NCI-H128 (cell line): ENCODE data around the gene FITM1.

ENCODE experiments used
- DNase-seq: peaks from one replicate; lab custom pipeline; 2025; ENCODE audit not compliant: unreplicated experiment; lab: John Stamatoyannopoulos, UW

FITM1 gene

GRCh38 chr14:24137529-24138395, 7.3 kb downstream of the FITM1 start:
- no peak for DNase-seq

DNA sequence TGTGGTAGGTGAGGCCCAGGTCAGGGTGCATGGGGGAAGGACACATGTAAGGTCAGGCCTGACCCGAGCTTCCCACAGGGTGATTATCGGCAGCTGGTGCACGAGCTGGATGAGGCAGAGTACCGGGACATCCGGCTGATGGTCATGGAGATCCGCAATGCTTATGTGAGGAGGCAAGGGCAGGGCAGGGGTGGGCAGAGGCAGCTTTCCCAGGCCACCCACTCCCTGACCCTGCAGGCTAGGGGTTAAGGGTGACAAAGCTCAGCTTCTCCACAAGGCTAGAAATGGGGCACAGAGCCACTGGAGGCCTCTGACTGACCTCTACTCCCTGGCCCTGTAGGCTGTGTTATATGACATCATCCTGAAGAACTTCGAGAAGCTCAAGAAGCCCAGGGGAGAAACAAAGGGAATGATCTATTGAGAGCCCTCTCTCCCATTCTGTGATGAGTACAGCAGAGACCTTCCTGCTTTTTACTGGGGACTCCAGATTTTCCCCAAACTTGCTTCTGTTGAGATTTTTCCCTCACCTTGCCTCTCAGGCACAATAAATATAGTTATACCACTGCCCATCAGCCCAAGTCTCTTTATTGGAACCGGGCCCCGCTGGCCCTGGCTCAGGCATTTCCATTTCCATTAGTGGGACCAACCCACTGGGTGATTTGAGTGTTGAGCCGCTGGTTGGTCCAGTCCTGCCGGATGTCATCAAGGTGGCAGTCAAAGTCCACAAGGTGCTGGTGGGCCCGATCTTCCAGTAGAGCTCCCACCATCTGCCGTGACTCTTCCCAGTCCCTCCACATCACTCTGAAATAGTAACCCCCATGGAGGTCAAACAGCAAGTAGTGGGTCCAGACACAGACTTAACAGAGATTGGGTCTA, 8.2 kb downstream of the FITM1 start:
- DNase-seq, result no peak

- DNase-seq, result no peak
Observed at GRCh38 chr14:24139272-24139934, 8.9 kb downstream of the FITM1 start.

- DNase-seq, result peak; percentile 100
Observed at GRCh38 chr14:24141097-24141880, 10.8 kb downstream of the FITM1 start, which contains the start of gene EMC9. Gene EMC9, minus strand, starts transcription at chr14:24141591. Its CDS starts 287 bp downstream, at chr14:24141304.

DNA sequence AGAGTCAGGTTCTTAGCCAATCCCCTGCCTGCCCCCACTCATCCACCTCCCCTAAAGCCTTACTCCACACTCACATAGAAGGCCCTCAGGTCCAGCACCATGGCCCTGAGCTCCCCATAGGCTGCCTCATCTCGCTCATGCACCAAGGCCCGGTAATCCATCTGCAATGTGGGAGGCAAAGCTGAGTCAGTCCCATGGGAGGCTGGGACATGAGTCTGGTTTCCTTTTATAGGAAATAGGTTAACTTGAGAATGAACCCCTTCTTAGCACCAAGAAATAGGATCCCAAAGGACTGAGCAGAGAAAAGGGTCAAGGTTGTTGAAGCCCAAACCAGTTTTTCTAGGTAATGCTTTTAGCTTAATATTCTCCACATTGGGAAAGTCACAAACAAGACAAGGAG, 13.1 kb downstream of the FITM1 start:
- DNase-seq, result no peak

- DNase-seq, result no peak
Observed at GRCh38 chr14:24144451-24144850, 14.0 kb downstream of the FITM1 start.

DNA sequence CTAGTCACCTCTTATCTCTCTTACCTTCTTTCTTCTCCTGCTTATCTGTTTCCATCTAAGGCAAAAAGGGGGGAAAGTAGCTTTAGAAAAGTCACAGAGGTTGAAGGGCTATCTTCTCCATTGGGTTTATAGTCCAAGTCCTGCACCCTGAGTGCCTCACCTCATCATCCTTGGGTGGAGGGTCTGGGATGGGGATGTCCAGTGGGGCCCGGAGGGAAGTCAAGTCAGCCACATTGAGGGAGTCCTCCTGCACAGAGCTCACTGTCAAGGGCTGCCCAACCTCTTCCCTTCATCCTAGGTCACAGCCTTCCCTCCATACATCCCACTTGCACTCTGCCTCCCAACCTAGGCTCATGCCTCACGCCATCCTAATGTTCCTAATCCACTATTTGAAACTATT, 14.8 kb downstream of the FITM1 start:
- no peak for DNase-seq

GRCh38 chr14:24145690-24146452, 15.4 kb downstream of the FITM1 start:
- DNase-seq, result no peak

DNA sequence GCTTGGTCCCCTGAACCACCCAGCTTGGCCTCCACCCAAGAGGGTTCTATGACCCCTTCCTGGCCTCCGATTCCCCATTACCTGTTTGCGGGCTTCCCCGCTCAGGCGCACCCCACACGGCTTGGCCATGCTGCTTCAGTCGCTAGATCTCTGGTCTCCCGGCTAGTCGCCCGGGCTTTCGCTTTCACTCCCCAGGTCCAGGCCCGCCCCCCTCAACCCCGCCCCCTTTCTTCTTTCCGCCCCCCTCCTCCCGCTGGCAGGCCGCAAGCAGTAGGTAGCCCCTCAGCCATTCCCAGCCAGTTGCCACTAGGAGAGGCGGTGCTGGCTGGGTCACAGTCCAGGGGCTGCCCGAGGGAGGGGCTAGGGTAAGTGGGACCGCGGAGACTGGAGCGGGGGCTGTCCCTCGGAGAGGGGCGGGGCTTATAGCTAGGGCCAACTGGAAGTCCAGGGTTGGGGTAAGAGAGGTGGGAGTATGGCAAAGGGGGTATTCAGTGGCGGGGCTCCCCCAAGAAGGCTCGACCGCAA, 16.1 kb downstream of the FITM1 start, which contains the start of gene PSME2:
TSS of gene PSME2 (minus strand) at position 158 of the 525 bp plus-strand sequence. CDS start at position 129, 29 bp downstream.
- DNase-seq, result peak; percentile 91

DNA sequence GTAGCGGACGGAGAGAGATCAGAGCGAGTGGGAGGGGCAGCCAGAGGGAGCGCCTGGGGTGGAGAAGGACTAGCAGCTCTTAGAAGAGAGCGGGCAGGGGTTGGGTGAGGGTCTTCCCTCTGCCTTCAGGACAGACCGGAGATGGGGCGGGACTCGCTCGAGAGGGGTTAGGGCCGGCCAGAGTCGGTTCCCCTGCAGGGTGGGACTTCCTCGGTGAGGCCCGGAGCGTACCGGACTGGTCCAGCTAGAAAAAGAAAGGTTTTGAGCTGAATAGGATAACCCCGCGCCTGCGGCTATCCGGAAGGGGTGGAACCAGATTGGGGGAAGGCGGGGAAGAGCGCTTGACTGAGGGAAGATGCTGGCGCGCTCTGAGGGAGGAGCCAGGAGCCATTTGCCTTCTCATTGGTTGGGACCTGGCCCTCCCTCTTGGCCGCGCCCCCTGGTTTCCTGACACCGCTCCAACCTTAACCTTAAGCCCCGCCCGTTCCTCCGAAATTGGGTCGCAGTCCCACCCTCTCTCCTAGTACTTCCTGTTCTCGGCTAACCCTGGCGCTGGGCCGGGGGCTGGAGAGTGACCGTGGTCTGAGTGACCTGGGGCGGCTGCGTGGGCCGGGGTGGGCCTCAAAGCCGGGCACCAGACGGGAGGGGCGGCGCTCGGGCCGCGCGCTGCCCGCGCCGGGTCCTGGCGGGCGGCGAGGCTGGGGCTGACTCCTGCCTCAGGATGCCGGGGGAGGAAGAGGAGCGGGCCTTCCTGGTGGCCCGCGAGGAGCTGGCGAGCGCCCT, 16.7 kb downstream of the FITM1 start, which contains the start of gene RNF31:
TSS of gene RNF31 (plus strand) at position 521 of the 783 bp plus-strand sequence. CDS start at position 722, 201 bp downstream.
- DNase-seq, result peak; percentile 96

DNA sequence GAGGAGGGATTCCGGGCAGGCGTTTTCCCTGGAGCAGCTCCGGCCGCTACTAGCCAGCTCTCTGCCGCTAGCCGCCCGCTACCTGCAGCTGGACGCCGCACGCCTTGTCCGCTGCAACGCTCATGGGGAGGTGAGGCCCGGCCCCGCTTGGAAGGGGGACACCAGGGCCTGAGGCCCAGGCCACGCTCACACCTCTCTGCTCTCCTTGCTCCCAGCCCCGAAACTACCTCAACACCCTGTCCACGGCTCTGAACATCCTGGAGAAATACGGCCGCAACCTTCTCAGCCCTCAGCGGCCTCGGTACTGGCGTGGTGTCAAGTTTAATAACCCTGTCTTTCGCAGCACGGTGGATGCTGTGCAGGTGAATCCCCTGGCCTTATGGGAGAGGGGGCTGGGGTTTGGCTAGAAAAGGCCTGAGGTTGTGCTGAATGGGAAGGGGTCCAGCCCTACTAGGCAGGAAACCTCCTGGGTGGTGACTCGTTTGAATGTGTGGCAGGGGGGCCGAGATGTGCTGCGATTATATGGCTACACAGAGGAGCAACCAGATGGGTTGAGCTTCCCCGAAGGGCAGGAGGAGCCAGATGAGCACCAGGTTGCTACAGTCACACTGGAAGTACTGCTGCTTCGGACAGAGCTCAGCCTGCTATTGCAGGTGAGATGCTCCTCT, 17.4 kb downstream of the FITM1 start:
- DNase-seq, result no peak

- DNase-seq, result no peak
Observed at GRCh38 chr14:24149302-24149969, 19.0 kb downstream of the FITM1 start.

DNA sequence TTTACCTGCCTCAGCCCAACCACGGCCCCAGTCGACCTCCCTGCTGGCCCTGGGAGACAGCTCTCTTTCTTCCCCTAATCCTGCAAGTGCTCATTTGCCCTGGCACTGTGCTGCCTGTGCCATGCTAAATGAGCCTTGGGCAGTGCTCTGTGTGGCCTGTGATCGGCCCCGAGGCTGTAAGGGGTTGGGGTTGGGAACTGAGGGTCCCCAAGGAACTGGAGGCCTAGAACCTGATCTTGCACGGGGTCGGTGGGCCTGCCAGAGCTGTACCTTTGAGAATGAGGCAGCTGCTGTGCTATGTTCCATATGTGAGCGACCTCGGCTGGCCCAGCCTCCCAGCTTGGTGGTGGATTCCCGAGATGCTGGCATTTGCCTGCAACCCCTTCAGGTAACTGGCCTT, 19.6 kb downstream of the FITM1 start:
- DNase-seq, result no peak

DNA sequence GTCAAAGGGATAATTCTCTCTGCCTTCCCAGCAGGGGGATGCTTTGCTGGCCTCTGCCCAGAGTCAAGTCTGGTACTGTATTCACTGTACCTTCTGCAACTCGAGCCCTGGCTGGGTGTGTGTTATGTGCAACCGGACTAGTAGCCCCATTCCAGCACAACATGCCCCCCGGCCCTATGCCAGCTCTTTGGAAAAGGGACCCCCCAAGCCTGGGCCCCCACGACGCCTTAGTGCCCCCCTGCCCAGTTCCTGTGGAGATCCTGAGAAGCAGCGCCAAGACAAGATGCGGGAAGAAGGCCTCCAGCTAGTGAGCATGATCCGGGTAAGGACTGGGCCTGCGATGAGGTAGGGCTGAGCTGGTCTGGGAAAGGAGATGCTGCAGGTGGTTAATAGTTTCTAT, 20.1 kb downstream of the FITM1 start:
- DNase-seq, result no peak

GRCh38 chr14:24150993-24151392, 20.5 kb downstream of the FITM1 start:
- DNase-seq, result no peak

DNA sequence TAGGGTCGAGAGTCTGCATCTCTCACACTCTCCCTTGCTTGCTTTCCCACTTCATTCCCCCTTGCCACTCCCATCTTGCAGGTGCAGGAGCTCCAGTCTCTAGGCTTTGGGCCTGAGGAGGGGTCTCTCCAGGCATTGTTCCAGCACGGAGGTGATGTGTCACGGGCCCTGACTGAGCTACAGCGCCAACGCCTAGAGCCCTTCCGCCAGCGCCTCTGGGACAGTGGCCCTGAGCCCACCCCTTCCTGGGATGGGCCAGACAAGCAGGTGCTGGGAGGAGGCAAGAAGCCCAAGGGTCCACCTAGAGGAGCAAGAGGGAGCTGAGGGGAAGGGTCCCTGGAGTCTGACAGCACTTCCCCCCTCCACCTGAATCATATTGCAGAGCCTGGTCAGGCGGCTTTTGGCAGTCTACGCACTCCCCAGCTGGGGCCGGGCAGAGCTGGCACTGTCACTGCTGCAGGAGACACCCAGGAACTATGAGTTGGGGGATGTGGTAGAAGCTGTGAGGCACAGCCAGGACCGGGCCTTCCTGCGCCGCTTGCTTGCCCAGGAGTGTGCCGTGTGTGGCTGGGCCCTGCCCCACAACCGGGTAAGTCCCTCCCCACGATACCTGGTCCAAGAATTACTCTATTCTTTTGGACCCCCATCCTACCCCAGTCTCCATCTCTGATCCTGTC, 21.1 kb downstream of the FITM1 start:
- DNase-seq, result no peak

GRCh38 chr14:24155100-24155499, 24.6 kb downstream of the FITM1 start:
- no peak for DNase-seq
